Measurements from ENCODE around the gene ANO10.
"Not testable (repeated sequence)": the region's sequence is repeated elsewhere in the genome, so short reads cannot be mapped to it uniquely, and the experiment has no call there.

Gene ANO10

DNA sequence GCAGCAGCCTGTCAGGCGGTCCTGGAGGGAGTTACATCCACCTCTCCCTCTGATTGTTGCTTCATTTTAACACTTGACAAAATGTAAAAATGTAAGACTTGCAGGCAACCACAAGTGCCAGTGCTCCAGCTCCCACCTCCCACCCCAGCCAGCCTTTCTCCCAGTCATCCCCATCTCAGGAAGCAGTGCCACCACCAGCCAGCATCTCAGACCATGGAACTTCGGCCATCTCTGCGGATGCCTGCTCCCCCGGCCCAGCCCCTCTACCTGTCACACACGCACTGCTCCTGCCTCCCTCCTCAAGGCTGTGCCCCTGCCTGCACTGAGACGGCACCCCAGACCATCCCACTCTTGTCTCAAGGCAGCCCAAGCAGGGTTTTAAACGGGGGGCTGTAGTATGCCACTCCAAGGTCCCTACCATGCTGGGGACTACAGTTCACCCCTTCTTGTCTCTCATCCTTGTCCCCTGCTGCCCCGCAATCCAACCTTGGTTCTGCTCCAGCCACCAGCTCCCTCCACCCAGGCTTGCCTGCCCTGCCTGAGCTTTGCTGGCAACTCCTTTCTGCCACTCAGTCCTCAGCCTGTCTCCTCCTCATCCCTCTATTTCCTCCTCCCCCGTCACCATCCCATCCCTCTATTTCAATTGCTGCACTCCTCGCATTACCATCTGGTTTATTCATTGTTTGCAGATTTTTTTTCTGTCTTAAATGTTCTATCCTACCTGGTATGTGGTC is 249.6 kb downstream of the ANO10 start:
- DNase-seq (ENCODE audit: low spot score) = no peak

DNA sequence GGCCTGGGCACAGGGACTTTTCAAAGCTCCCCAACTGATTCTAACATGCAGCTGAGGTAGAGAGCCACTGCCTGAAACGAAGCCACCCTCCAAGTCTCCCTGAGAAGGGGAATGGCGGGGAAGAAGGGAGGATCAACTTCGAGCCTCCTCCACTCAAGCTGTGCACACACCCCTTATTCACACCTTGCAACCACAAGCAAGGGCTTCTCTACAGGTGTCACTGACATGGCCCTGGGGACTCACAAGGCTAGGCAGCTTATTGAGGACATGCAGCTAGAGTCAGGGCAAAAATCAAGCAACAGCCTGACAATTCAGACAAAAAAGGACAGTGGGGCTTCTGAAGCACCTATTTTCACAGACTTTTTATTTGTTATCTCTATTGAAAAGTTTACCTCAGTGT is 250.3 kb downstream of the ANO10 start:
- DNase-seq (ENCODE audit: low spot score) = no peak

DNA sequence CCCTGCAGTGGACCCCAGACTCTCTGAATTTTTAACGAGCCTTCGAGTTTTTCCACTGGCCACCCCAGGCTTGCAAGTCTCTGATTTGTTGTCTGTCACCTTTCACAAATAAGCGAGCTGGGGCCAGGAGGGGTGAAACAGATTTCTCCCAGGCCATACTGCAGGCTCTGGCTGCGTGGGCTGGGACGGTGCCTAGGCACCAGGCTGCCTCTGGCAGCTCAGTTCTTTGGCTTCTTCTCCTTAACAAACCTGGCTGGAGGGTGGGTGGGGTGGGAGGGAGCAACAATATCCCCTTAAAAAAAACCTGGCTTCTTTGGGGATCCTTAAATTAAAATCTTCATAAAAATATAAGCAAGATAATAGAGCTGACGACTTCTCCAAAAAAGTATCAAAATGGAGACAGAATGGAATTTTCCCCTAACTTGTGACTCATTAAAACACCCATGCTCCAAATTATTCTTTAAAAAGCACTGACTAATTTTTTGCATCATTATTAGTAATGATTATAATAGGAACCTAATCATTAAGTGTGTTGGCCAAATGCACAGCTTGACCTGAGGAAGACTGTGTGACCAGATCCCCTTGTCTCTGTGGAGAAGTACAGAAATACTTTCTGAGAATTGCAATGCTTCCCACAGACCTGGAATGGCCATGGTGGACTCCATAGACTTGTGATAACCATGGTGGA is 251.4 kb downstream of the ANO10 start:
- no peak for DNase-seq (ENCODE audit: low spot score)

DNA sequence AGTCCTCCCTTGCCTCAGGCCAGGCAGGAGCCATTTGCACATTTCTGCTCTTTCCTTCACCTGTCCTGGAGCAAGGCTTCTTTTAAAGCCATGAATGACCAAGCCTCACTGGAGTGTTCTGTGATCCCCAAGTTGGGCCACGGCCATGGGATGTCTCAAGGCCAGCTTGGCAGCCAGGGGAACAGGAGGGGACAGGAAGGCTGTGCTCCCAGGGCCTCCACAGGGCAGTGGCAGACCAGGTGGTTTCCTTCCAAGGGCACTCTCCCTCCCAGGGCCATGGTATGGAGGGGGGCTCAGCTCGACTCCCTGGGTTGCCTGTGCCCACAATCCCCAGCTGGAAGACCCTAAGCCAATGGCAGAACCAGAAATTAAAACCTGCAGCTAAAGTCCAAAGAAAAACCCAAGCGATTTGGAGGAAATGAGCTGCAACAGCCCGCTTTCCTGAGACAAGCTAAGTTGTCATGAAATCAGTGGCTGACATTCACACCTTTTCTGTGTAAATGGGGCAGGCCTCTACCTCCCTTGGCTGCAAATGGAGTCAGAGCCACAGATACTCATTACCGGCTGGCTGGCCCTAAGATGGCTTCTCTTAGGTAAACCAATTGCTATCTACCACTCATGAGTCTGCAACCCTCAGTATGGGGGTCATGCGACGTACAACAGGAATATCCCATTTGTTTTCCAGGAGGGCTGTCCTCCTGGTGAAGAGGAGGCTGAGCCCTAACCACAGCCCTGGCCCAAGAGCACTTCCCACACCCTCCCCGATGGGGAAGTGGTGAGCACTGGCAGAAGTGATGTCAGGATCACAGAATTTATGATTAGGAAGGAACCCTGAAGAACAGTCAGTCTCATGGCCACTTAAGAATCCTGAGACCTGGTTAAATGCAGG is 252.2 kb downstream of the ANO10 start:
- DNase-seq (ENCODE audit: low spot score) = no peak

DNA sequence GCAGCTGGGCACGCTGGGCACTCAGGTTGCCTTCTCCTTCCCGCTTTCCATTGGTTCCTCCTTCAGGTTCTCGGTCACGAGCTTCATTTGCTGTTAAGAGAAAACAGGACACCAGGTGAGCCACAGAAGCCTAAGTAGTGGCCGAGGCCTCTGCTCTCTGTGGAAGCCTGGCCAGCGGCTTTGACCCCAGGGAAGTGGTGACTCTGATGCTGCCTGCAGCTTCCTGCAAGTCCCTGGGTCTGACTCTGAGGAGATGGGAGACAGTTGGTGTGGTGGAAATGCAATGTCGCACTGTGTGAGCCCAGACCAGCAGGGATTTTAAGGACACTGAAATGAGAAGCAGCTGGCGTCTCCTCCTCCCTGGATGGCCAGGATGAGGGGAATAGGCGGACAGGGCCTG is 254.9 kb downstream of the ANO10 start:
- no peak for DNase-seq (ENCODE audit: low spot score)

DNA sequence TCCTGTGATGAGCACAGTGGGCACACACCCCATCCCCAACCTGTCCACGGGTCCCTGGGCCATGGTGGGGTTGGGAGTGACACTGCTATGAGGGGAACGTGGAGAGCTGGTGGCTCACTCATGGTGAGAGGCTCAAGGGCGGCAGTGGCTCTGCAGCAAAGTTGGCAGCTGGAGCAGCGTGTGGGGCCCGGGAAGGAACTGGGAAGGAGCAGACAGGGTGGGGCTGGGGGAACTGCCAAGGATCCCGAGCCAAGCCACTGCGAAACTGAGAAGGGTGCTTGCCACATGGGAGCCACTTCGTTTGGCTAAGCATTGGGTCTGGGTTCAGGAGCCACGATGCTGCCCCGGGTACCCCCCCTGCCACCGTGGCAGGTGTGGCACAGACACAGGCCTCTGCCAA is 255.3 kb downstream of the ANO10 start:
- no peak for DNase-seq (ENCODE audit: low spot score)

DNA sequence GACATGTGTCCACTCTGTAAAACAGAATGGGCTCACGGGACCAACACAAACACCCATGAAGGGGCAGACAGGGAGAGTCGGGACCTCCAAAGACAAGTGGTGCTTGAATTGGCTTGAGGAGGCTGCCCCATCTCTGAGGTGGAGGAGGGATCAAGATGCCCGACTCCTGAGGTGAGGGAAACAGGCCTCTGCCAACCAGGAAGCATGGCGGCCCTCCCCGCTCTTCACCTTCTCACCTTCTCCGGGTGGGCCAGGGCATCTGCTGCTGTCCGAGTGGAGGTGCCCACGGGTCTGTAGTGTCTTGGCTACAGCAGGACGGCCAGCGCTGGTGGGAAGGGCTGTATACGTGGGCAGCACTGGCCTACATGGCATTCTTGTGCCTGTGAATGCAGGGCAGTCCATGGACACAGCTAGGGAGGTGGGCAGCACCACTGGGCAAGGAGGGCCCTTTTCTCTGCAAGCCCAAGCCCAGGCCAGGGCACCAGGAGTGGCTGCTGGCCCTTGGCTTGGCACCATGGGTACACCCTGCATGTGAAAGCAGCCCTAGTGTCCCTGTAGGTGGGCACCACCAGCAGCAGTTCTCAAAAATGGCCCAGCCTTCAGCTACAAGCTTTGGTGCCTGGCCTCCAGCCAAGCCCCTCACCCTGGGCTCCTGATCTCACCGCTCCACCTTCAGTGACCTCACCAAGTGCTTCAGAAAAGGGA is 256.1 kb downstream of the ANO10 start:
- no peak for DNase-seq (ENCODE audit: low spot score)

DNA sequence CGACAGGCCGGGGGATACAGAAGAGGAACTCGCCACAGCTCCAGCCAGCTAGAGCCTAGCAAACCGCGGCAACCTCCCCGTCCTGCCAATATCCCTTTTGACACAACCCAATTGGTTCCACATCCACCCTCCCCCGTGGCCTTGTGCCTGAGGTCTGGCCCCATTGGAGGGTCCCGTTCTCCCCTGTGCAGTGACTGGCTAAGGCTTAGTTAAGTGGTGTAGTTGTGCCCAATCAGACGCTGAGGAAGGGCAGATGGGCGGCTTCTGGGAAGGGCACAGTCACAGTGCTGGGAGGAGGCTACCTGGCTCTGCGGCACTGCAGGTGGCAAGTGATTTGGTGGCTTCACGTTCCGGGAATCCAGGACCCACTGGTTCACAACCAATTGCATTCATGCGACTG is 256.9 kb downstream of the ANO10 start:
- no peak for DNase-seq (ENCODE audit: low spot score)

DNA sequence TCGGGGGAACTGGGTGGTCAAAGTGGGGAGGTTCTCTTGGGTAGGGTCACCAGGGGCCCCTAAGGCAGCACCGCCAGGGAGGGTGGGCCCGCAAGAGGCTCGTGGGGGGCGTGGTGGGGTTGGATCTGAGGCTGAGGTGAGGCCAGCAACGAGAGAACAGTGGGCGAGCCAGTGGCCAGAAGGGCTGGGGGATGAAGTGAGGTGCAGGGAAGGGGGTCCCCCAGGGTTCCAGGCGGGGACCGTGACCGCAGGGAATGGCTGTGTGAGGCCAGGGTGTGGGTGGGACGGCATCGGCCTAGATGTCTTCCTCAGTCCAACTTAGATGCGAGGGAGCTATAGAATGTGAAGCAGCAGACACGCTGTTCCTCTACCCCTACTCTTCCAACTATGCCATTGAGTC is 257.3 kb downstream of the ANO10 start:
- no peak for DNase-seq (ENCODE audit: low spot score)

DNA sequence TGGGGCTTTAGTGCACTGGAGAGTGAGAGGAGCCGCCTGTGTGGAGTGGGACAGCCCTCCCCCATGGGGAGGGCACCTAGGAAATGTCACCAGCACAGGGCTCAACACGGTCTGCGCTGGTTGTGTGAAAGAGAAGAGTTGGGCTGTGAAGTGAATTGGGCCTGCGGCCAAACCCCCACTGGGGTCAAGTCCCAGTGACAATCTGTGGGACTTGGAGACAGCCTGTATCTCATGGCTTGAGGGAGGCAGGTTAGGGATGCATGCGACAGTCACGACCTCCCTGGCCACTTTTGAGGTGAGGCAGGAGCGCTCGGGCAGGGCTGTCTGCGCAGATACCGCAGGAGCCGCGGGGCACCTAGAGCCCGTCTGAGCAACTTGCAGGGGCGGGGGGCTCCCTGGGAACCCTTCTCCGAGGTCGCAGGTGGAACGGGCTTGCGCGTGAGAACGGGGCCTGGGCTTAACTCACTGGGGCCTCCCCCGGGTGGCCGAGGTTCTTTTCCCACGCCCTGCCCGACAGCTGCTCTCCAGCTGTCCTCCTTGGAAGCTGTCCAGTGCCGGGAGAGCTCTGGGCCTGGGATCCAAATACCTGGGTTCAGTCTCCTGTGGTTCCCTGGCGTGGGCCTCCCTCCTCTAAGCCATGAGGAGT is 258.1 kb downstream of the ANO10 start:
- no peak for DNase-seq (ENCODE audit: low spot score)

DNA sequence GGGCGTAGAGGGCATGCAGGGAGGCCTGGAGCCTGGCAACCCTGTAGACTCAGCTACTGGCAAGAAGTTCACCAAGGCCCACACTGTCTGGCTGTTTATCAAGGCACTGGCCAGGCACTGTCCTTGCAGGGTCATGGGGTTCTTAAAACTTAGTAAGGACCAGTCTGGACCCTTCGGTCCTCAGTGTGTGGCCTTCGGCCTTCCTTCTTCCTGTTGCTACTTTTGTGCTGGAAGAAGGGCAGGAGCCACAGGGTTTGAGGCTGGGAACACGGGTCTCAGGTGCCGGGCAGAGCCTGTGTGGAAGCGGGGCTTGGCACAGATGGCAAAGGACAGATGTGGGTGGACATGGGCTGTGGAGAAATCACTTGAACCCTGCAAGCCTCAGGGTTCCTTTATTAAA is 258.9 kb downstream of the ANO10 start:
- no peak for DNase-seq (ENCODE audit: low spot score)

DNA sequence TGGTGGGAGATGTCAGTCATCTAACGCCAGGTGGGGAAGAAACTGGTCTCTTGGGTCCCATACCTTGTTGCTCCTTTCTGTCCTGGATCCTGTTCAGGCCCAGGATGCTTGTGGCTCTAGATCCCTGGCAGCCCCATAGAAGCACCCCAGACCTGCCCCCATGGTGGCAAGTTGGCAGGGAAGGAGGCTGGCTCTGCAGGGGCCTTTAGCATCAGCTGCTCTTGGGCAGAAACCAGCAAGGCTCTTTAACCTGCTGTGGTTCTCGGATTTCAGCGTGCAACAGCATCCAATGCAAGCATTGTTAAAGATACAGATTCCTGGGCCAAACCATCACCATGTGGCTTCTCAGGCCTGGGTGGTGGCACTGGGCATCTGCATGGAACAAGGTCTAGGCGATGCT is 259.6 kb downstream of the ANO10 start:
- DNase-seq (ENCODE audit: low spot score) = no peak

DNA sequence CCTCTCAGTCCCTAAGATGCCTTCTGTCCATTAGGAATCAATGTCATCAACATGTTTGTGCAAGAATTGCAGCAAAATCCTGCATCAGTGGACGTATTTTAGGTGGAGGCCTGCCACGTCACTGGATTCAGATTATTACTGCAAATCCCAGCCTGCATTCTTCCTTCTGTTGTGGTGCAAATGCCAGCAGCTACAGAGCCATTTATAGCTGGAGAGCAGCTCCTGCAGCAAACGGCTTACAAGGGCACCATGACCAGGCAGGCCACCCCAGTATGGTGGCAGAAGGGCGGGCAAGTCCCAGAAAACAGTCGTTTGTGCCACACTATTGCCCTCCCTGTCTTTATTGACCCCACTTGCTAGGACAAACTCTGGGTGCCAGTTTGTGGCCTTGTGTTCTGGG is 260.7 kb downstream of the ANO10 start:
- no peak for DNase-seq (ENCODE audit: low spot score)

DNA sequence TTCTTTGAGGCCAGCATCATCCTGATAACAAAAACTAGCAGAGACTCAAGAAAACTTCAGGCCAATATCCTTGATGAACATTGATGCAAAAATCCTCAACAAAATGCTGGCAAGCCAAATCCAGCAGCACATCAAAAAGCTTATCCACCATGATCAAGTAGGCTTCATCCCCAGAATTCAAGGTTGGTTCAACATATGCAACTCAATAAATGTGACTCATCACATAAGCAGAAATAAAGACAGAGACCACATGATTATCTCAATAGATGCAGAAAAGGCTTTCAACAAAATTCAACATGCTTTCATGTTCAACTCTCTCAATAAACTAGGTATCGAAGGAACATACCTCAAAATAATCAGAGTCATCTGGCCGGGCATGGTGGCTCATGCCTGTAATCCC is 265.8 kb downstream of the ANO10 start:
- not testable (repeated sequence) for DNase-seq (ENCODE audit: low spot score)

DNA sequence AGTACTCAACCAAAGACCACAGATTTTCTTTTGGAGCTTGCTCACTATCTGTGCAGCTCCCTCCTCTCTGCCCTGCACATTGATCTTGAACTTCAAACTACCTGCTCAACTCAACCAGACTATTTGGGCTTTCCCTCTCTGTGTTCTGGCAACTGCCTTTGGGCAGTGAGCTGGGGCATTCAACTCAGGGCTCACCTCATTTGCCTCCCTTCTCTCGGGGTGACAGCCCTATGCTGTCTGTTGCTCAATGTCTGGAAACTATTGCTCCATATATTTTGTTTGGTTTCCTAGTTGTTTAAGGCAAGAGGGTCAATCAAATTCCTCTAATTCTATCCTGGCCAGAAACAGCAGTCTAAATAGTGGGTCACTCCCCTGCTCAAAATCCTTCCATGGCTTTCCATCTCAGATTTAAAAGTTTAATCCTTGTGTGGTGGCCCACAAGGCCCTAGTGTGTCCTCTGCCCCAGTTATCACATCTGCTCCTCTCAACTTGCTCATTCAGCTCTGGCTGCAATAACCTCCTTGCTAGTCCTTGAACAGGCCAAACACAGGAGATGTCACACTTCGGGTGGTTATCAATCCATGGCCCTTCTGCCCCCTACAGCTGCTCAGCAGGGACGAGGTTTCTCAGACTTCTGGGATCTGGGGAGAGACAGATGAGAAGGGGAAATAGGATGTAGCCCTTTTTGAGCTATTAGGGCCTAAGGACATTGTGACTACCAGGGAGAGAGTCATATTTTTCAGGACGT is 267.7 kb downstream of the ANO10 start:
- no peak for DNase-seq (ENCODE audit: low spot score)

DNA sequence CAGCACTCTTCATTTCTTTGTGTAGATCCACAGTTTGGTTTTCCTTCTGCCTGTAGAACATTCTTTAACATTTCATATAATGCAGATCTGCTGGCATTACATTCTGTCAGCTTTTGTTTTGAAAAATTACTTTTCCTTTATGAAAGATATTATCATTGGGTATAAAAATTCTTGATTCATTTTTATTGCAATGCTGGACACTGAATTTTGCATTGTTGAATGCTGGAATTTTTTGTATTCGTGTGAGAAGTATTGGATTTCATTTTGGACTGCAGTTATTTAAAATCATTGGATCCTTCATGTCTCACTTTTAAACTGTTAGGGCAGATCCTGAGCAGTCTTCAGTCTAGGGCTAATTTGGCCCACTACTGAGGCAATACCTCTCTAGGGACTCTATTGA is 268.4 kb downstream of the ANO10 start:
- DNase-seq (ENCODE audit: low spot score) = no peak

DNA sequence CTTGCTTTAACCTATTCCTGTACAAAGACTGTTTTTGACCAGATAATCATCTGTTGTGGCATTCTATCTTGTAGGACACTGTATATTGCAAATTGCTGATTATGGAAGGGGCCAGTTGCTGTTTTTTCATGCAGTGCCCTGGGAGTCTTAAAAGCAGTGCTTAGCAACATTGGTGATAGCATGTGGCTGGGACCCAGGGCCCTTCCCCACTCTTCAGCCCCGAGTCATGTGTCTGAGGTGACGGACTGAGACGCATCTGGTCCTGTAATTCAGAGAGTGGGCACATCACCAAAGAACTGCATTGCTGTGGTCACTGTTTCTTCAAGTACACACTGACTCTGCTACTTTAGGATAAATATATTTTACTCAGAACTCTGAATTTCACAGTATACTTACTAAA is 272.1 kb downstream of the ANO10 start:
- no peak for DNase-seq (ENCODE audit: low spot score)

DNA sequence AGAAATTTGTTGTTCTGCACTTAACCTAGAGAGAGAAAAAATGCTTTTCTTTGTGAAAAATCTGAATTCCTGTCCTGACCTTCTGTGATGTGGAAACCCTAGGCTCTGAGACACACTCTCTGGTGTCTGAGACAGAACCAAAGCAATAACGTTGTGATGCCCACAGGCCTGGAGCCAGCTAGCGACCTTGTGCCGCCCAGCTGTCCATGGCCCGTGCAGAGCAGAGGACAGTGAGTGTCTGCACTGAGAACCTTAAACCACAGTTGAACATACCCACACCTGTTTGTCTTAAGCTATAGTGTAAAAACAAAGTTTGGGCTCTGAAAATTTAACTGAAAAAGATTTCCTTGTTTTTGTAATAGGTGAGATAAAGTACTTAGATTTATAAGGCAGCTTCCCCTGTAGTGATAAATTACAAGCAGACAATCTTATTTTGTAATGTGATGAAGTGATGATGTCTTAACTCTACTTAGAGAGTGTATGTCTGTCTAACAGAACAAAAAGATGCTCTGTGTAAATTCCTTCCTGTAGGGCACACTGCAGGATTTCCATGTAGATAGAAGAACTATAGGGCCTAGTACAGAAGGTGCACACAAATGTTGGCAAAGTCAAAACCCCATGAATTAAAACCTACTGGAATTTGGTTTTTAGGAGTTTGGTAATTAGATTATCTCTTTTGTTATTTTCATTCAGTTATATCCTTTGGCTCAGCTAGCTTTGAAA is 272.8 kb downstream of the ANO10 start:
- DNase-seq (ENCODE audit: low spot score) = no peak

DNA sequence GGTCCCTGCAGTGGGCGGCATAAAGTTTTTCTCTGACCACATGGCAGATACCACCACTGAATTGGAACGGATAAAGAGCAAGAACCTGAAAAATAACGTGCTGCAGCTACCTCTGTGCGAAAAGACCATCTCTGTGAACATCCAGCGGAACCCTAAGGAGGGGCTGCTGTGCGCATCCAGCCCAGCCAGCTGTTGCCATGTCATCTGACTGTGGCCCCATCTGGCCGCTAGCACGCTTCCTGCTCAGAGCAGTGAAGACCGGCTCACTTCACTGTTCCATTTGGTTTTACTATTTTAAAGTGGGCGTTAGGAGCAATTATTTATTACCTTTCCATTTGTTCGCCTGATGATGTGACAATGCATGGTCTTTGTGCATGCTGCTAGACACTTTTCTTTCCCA is 273.5 kb downstream of the ANO10 start:
- no peak for DNase-seq (ENCODE audit: low spot score)

DNA sequence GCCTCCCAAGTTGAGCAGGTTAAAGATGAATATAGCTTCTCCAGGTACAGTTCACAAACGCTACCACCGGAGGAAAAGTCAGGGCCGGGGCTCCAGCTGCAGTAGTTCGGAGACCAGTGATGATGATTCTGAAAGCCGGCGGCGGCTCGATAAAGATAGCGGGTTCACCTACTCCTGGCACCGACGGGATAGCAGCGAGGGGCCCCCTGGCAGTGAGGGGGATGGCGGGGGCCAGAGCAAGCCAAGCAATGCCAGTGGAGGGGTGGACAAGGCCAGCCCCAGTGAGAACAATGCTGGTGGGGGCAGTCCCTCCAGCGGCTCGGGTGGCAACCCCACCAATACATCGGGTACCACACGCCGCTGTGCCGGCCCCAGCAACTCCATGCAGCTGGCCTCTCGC is 274.0 kb downstream of the ANO10 start:
- DNase-seq (ENCODE audit: low spot score) = no peak

Data from D341Med (cell line).